Ishikawa (cell line): ENCODE measurements around the gene GNG2.

Experiments used
- CEBPB ChIP-seq: IDR thresholded peaks from 2 replicates; pipeline ENCODE4 v1.6.1; 2012
- CREB1 ChIP-seq: IDR thresholded peaks from 2 replicates; pipeline ENCODE4 v1.6.1; 2012; ENCODE audit warnings: low read depth
- EGR1 ChIP-seq: IDR thresholded peaks from 2 replicates; pipeline ENCODE4 v1.6.1; 2012
- EP300 ChIP-seq: IDR thresholded peaks from 2 replicates; pipeline ENCODE4 v1.6.1; 2012; ENCODE audit warnings: borderline replicate concordance
- FOXM1 ChIP-seq: IDR thresholded peaks from 2 replicates; pipeline ENCODE4 v1.6.1; 2012; ENCODE audit warnings: low read depth, borderline replicate concordance
- MAX ChIP-seq: IDR thresholded peaks from 2 replicates; pipeline ENCODE4 v1.6.1; 2012
- NFIC ChIP-seq: IDR thresholded peaks from 2 replicates; pipeline ENCODE4 v1.6.1; 2012
- RAD21 ChIP-seq: IDR thresholded peaks from 2 replicates; pipeline ENCODE4 v1.6.1; 2012; ENCODE audit warnings: low read depth
- REST ChIP-seq: IDR thresholded peaks from 2 replicates; pipeline ENCODE4 v1.6.1; 2012; ENCODE audit warnings: low read depth, mild to moderate bottlenecking
- TAF1 ChIP-seq: IDR thresholded peaks from 2 replicates; pipeline ENCODE4 v1.6.1; 2012; ENCODE audit warnings: low read depth, mild to moderate bottlenecking
- TCF12 ChIP-seq: IDR thresholded peaks from 2 replicates; pipeline ENCODE4 v1.6.1; 2012; ENCODE audit warnings: low read depth
- TEAD4 ChIP-seq: IDR thresholded peaks from 2 replicates; pipeline ENCODE4 v1.6.1; 2012
- YY1 ChIP-seq: IDR thresholded peaks from 2 replicates; pipeline ENCODE4 v1.6.1; 2012; ENCODE audit warnings: low read depth
- ZBTB7A ChIP-seq: IDR thresholded peaks from 2 replicates; pipeline ENCODE4 v1.6.1; 2012; ENCODE audit warnings: low read depth
- TF ChIP-seq, protein P1 (sequence below): IDR thresholded peaks from 2 replicates; pipeline ENCODE4 v1.6.1; 2012

GNG2 gene

GRCh38 chr14:51977075-51977474 lies 116.7 kb downstream of the GNG2 start:
- TF ChIP-seq FOXM1 (no peak), MAX (no peak), CEBPB (no peak), TEAD4 (no peak), EGR1 (no peak)
- TF ChIP-seq, protein P1, sequence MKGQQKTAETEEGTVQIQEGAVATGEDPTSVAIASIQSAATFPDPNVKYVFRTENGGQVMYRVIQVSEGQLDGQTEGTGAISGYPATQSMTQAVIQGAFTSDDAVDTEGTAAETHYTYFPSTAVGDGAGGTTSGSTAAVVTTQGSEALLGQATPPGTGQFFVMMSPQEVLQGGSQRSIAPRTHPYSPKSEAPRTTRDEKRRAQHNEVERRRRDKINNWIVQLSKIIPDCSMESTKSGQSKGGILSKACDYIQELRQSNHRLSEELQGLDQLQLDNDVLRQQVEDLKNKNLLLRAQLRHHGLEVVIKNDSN: no peak

GRCh38 chr14:51978681-51979085 lies 118.3 kb downstream of the GNG2 start:
- TF ChIP-seq ZBTB7A (no peak), TEAD4 (no peak), CREB1 (no peak), YY1 (no peak), EGR1 (no peak), REST (no peak)
- TF ChIP-seq, protein P1: no peak

DNA sequence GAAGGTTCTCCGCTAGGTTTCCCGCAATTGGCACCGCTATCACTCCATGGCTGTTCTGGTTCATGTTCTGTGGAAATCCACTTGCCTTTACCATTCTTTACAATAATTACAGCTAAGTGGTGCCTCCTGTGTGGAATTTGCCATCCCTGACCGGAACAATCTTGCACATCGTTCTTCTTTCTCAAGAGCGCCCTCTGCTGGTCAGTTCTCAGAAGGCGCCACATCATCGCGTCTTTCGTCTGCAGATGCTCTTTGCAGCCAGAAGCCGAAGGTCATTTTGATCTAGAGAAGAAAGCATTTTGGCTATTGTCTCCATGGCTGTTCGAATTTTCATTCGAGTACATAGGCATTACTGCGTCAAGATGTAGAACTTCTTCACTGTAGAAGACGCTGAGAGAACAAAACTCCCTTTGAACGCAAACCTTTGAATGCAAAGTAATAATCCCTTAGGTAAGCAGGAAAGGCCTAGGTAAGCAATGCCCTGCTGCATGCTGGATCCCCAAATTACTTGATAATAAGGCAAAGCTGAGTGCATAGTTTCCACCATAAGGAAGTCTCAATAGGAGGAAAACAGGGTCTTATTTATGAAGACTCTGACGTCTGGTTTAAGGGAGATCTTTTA lies 118.8 kb downstream of the GNG2 start:
- TF ChIP-seq YY1: 0 out of 2 replicates have a peak, but pooled peaks have one; percentile 16
- 0 out of 2 replicates have a peak, but pooled peaks have one; percentile 24 for TF ChIP-seq TEAD4
- TF ChIP-seq RAD21: peak; percentile 78
- 0 out of 2 replicates have a peak, but pooled peaks have one; percentile 20 for TF ChIP-seq CREB1
- no peak for TF ChIP-seq TAF1

DNA sequence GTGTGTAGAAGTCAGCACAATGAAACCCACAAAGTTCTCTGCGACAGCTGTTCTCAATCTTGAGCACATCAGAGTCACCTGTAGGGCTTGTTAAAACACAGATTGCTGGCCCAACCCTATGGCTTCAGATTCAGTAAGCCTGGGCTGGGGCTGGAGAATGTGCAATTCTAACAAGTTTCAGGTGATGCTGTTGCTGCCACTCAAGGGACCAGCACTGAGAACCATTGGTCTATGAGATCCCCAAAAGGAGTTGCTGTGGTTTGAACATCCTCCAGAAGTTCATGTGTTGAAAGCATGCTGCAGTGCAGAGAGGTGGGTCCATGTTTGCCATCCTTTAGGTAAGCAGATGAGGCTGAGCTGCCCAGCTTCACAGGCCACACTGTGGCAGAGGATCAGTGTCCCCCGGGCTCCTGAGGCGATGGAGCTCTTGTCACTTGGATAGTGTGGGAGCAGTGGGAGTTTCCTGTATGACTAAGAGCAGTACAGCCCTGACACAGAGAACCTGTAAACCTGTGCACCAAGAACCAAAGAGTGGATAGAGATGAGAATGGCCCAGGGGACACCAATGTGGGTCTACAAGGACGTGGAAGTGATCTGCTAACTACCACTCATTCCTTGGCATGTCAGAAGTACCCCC lies 120.9 kb downstream of the GNG2 start:
- TF ChIP-seq FOXM1 (no peak), RAD21 (no peak), YY1 (no peak), EGR1 (no peak), TAF1 (no peak)

DNA sequence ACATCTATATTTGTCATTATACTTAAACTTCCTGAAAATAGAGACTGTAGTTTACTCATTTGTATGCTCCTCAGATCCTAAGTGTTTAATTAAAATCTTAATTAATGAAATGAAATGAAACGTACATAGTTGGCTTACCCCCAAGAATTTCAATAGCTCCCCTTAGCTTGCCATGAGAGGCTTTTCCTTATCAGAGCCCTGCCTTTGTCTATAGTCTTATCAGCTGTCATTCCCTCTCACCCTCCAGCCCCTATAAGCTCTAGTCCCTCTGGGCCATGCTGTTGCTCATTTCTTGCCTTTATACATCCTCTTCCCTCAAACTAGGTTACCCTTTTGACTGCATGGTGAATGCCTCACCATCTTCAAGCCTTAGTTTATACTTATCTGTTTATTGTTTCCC lies 127.8 kb downstream of the GNG2 start:
- TF ChIP-seq REST (no peak), TCF12 (no peak), CREB1 (no peak), ZBTB7A (no peak), TAF1 (no peak), YY1 (no peak), MAX (no peak), NFIC (no peak), EP300 (no peak), TEAD4 (no peak), FOXM1 (no peak), CEBPB (no peak)
- TF ChIP-seq, protein P1: no peak
